ENCODE measurements around the gene BMP2K. TPM values are rescaled to one million over a fixed set of nuclear protein-coding genes. Genes with fewer than 3 reads are reported as not detected.
"Not testable (repeated sequence)": the region's sequence is repeated elsewhere in the genome, so short reads cannot be mapped to it uniquely, and the experiment has no call there.

BMP2K gene
- polyA plus RNA-seq, 2 of the 4 experiments (the other 2 are of a cell fraction): 9.9 to 19.7 TPM

- Histone ChIP-seq H3K27ac (no peak overlapping the region), H3K4me3 (no peak overlapping the region), H3K4me2 (no peak overlapping the region), H3K4me1 (no peaks in the 10 kb centered on the region), H3K9me3 (no peaks in the 10 kb centered on the region)
- 89% methylated on average over 6 of the region's 6 CpGs for WGBS (ENCODE audit: missing lambda C conversion rate)
- no peak for TF ChIP-seq RARB (CRISPR knock-in tag; IDR thresholded peaks at IDR 0.05)
- TF ChIP-seq RCOR1 (IDR thresholded peaks at IDR 0.05; ENCODE audit: low read depth, low read length): no peak
- TF ChIP-seq CEBPB (IDR thresholded peaks at IDR 0.05): no peak
- TF ChIP-seq KDM1A (IDR thresholded peaks at IDR 0.05; ENCODE audit: low read depth): no peak
- TF ChIP-seq ESRRA (IDR thresholded peaks at IDR 0.05; ENCODE audit: borderline replicate concordance, low read length): no peak
- TF ChIP-seq EP300 (IDR thresholded peaks at IDR 0.05): no peak
- TF ChIP-seq EHF (CRISPR knock-in tag; IDR thresholded peaks at IDR 0.05): no peak
- TF ChIP-seq RAD21 (conservative IDR thresholded peaks at IDR 0.05 in 1 of 2, IDR thresholded peaks at IDR 0.05 in 1 of 2): no peak
- no peak for TF ChIP-seq MAZ (IDR thresholded peaks at IDR 0.05; ENCODE audit: borderline replicate concordance, low read depth, low read length)
- TF ChIP-seq EHMT2 (IDR thresholded peaks at IDR 0.05; ENCODE audit: low read depth): no peak
- no peak for TF ChIP-seq CHD4 (IDR thresholded peaks at IDR 0.05; ENCODE audit: borderline replicate concordance)
- no peak for TF ChIP-seq HOXB13 (CRISPR knock-in tag; IDR thresholded peaks at IDR 0.05; ENCODE audit: low read depth)
- no peak for TF ChIP-seq CBX2 (IDR thresholded peaks at IDR 0.05; ENCODE audit: borderline replicate concordance, low read depth)
- no peak for TF ChIP-seq POLR2AphosphoS2 (conservative IDR thresholded peaks at IDR 0.05; ENCODE audit: low read length)
- FAIRE-seq: no peak
- ATAC-seq: no peak
- ChIA-PET POLR2A (no interaction called here), CTCF (no interaction called here)
- DNase-seq (ENCODE audit: low read depth in 1 of 2, low spot score in 1 of 2): no peak
Observed at GRCh38 chr4:78907638-78908037, 131.5 kb downstream of the BMP2K start.

GRCh38 chr4:78908974-78909373, 132.8 kb downstream of the BMP2K start:
- CTCF ChIA-PET; POLR2A ChIA-PET; H3K9me3 ChIP-seq; FAIRE-seq; H3K27ac ChIP-seq; H3K4me3 ChIP-seq; DNase-seq (ENCODE audit: low read depth in 1 of 2, low spot score in 1 of 2); H3K4me2 ChIP-seq; ATAC-seq; H3K4me1 ChIP-seq: not testable (repeated sequence)
- 93% methylated on average over 6 of the region's 6 CpGs for WGBS (ENCODE audit: missing lambda C conversion rate)

GRCh38 chr4:78910612-78911011, 134.5 kb downstream of the BMP2K start:
- POLR2A ChIA-PET: no interaction called here
- TF ChIP-seq KDM5A (IDR thresholded peaks at IDR 0.05) (no peak), EHF (CRISPR knock-in tag; IDR thresholded peaks at IDR 0.05) (no peak), POLR2AphosphoS2 (conservative IDR thresholded peaks at IDR 0.05; ENCODE audit: low read length) (no peak), ZC3H11A (IDR thresholded peaks at IDR 0.05) (no peak), SMC3 (IDR thresholded peaks at IDR 0.05) (no peak), NPAS2 (CRISPR knock-in tag; IDR thresholded peaks at IDR 0.05; ENCODE audit: borderline replicate concordance) (no peak), CHD4 (IDR thresholded peaks at IDR 0.05; ENCODE audit: borderline replicate concordance) (no peak), POLR2A (IDR thresholded peaks at IDR 0.05; ENCODE audit: low read length) (no peak), MYC (IDR thresholded peaks at IDR 0.05; ENCODE audit: borderline replicate concordance, low read length) (no peak), MAZ (IDR thresholded peaks at IDR 0.05; ENCODE audit: borderline replicate concordance, low read depth, low read length) (no peak), ZFP36 (IDR thresholded peaks at IDR 0.05; ENCODE audit: borderline replicate concordance, partially characterized antibody) (no peak), TP53 (CRISPR knock-in tag; IDR thresholded peaks at IDR 0.05) (no peak), KDM1A (IDR thresholded peaks at IDR 0.05; ENCODE audit: low read depth) (no peak)
- H3K27ac ChIP-seq: no peak overlapping the region
- H3K4me2 ChIP-seq: no peak overlapping the region
- CTCF ChIA-PET: no interaction called here
- 89% methylated on average over 2 of the region's 2 CpGs for WGBS (ENCODE audit: missing lambda C conversion rate)
- no peaks in the 10 kb centered on the region for H3K4me1 ChIP-seq
- H3K9me3 ChIP-seq: no peaks in the 10 kb centered on the region
- ATAC-seq (no peak), DNase-seq (ENCODE audit: low read depth in 1 of 2, low spot score in 1 of 2) (no peak), FAIRE-seq (no peak)
- H3K4me3 ChIP-seq: no peak overlapping the region

- ChIA-PET CTCF (interaction anchor here (0.9 kb wide), 1 partner anchor 932 kb away, joined by 3 read pairs; no protein-coding TSS in a partner anchor), POLR2A (no interaction called here)
- 87% methylated on average over 4 of the region's 4 CpGs for WGBS (ENCODE audit: missing lambda C conversion rate)
- no peak for DNase-seq (ENCODE audit: low read depth in 1 of 2, low spot score in 1 of 2)
- Histone ChIP-seq H3K4me2 (no peak overlapping the region), H3K4me3 (no peak overlapping the region), H3K9me3 (no peaks in the 10 kb centered on the region), H3K4me1 (no peaks in the 10 kb centered on the region), H3K27ac (no peak overlapping the region)
- TF ChIP-seq ZNF302 (CRISPR knock-in tag; IDR thresholded peaks at IDR 0.05) (no peak), PHF8 (IDR thresholded peaks at IDR 0.05; ENCODE audit: borderline replicate concordance, low read depth) (no peak), MAZ (IDR thresholded peaks at IDR 0.05; ENCODE audit: borderline replicate concordance, low read depth, low read length) (no peak), SREBF2 (IDR thresholded peaks at IDR 0.05) (no peak), ZSCAN20 (CRISPR knock-in tag; IDR thresholded peaks at IDR 0.05) (no peak), ATOH8 (CRISPR knock-in tag; IDR thresholded peaks at IDR 0.05; ENCODE audit: low read depth) (no peak), RCOR1 (IDR thresholded peaks at IDR 0.05; ENCODE audit: low read depth, low read length) (no peak), RFX5 (IDR thresholded peaks at IDR 0.05) (no peak), CEBPB (IDR thresholded peaks at IDR 0.05) (no peak), CTCF (IDR thresholded peaks at IDR 0.05) (no peak)
- FAIRE-seq: no peak
- no peak for ATAC-seq
Observed at GRCh38 chr4:78922207-78922606, 146.1 kb downstream of the BMP2K start.

Data from A549 (cell line).